Stimulated activated naive CD8-positive, alpha-beta T cell treated with anti-CD3 and anti-CD28 coated beads, Interleukin-15, Interleukin-2, amounts not matched to agents 100 ng/mL and 50 ng/mL, for 24 hours (primary cell): ENCODE measurements around the gene P2RY14.

Experiments used
- H3K27ac Mint-ChIP-seq: one replicate; pipeline ENCODE4 v1.8.0; 2021; ENCODE audit warnings: mild to moderate bottlenecking, mixed read lengths
- H3K27me3 Mint-ChIP-seq: one replicate; pipeline ENCODE4 v1.8.0; 2021; ENCODE audit warnings: mixed read lengths
- H3K36me3 Mint-ChIP-seq: one replicate; pipeline ENCODE4 v1.8.0; 2021; ENCODE audit warnings: low read depth, mixed read lengths
- H3K4me1 Mint-ChIP-seq: one replicate; pipeline ENCODE4 v1.8.0; 2021; ENCODE audit warnings: low read depth, mixed read lengths
- H3K4me3 Mint-ChIP-seq: one replicate; pipeline ENCODE4 v1.8.0; 2021; ENCODE audit warnings: mild to moderate bottlenecking, mixed read lengths
- H3K9me3 Mint-ChIP-seq: one replicate; pipeline ENCODE4 v1.8.0; 2021; ENCODE audit warnings: mixed read lengths

P2RY14 gene

GRCh38 chr3:151307583-151308488 is 29.5 kb upstream of the P2RY14 start:
- no peaks in the 10 kb centered on the region for H3K27me3 Mint-ChIP-seq
- peaks cover 64% of the 10 kb centered on the region for H3K4me1 Mint-ChIP-seq
- no peak overlapping the region for H3K4me3 Mint-ChIP-seq
- peak overlapping the region; percentile 79 for H3K27ac Mint-ChIP-seq
- no peaks in the 10 kb centered on the region for H3K9me3 Mint-ChIP-seq
- no peaks in the 10 kb centered on the region for H3K36me3 Mint-ChIP-seq

- Mint-ChIP-seq H3K36me3 (no peaks in the 10 kb centered on the region), H3K4me3 (no peak overlapping the region), H3K27me3 (no peaks in the 10 kb centered on the region), H3K27ac (peak overlapping the region; percentile 79), H3K4me1 (peaks cover 70% of the 10 kb centered on the region), H3K9me3 (no peaks in the 10 kb centered on the region)
Measured at GRCh38 chr3:151307131-151307530, 28.8 kb upstream of the P2RY14 start.

GRCh38 chr3:151306168-151306810 is 27.9 kb upstream of the P2RY14 start:
- H3K9me3 Mint-ChIP-seq, result no peaks in the 10 kb centered on the region
- H3K27me3 Mint-ChIP-seq, result no peaks in the 10 kb centered on the region
- peaks cover 78% of the 10 kb centered on the region for H3K4me1 Mint-ChIP-seq
- peak overlapping the region; percentile 79 for H3K27ac Mint-ChIP-seq
- H3K4me3 Mint-ChIP-seq, result peak overlapping the region; percentile 40
- H3K36me3 Mint-ChIP-seq, result no peaks in the 10 kb centered on the region

GRCh38 chr3:151305775-151306151 is 27.4 kb upstream of the P2RY14 start:
- Mint-ChIP-seq H3K27ac (peak overlapping the region; percentile 79), H3K4me1 (peaks cover 80% of the 10 kb centered on the region), H3K36me3 (no peaks in the 10 kb centered on the region), H3K9me3 (no peaks in the 10 kb centered on the region), H3K27me3 (peaks cover 2% of the 10 kb centered on the region), H3K4me3 (peak overlapping the region; percentile 40)

GRCh38 chr3:151305060-151305774 is 26.9 kb upstream of the P2RY14 start:
- no peaks in the 10 kb centered on the region for H3K36me3 Mint-ChIP-seq
- no peaks in the 10 kb centered on the region for H3K9me3 Mint-ChIP-seq
- peaks cover 80% of the 10 kb centered on the region for H3K4me1 Mint-ChIP-seq
- peak overlapping the region; percentile 40 for H3K4me3 Mint-ChIP-seq
- peak overlapping the region; percentile 79 for H3K27ac Mint-ChIP-seq
- H3K27me3 Mint-ChIP-seq, result peaks cover 5% of the 10 kb centered on the region

GRCh38 chr3:151303751-151304150 is 25.4 kb upstream of the P2RY14 start:
- no peaks in the 10 kb centered on the region for H3K36me3 Mint-ChIP-seq
- peaks cover 14% of the 10 kb centered on the region for H3K27me3 Mint-ChIP-seq
- peak overlapping the region; percentile 39 for H3K4me3 Mint-ChIP-seq
- peak overlapping the region; percentile 78 for H3K27ac Mint-ChIP-seq
- no peaks in the 10 kb centered on the region for H3K9me3 Mint-ChIP-seq
- peaks cover 72% of the 10 kb centered on the region for H3K4me1 Mint-ChIP-seq

GRCh38 chr3:151301787-151302186 is 23.4 kb upstream of the P2RY14 start:
- Mint-ChIP-seq H3K9me3 (no peaks in the 10 kb centered on the region), H3K4me3 (no peak overlapping the region), H3K27me3 (peaks cover 19% of the 10 kb centered on the region), H3K4me1 (peaks cover 54% of the 10 kb centered on the region), H3K36me3 (no peaks in the 10 kb centered on the region), H3K27ac (peak overlapping the region; percentile 16)

GRCh38 chr3:151300539-151300938 is 22.2 kb upstream of the P2RY14 start:
- no peak overlapping the region for H3K4me3 Mint-ChIP-seq
- H3K36me3 Mint-ChIP-seq, result no peaks in the 10 kb centered on the region
- no peak overlapping the region for H3K27ac Mint-ChIP-seq
- H3K27me3 Mint-ChIP-seq, result peaks cover 19% of the 10 kb centered on the region
- H3K9me3 Mint-ChIP-seq, result no peaks in the 10 kb centered on the region
- peaks cover 42% of the 10 kb centered on the region for H3K4me1 Mint-ChIP-seq

GRCh38 chr3:151299006-151299405 is 20.7 kb upstream of the P2RY14 start:
- Mint-ChIP-seq H3K4me3 (no peak overlapping the region), H3K9me3 (no peaks in the 10 kb centered on the region), H3K36me3 (no peaks in the 10 kb centered on the region), H3K27me3 (peaks cover 19% of the 10 kb centered on the region), H3K27ac (no peak overlapping the region), H3K4me1 (peaks cover 27% of the 10 kb centered on the region)

- peaks cover 19% of the 10 kb centered on the region for H3K27me3 Mint-ChIP-seq
- peaks cover 12% of the 10 kb centered on the region for H3K4me1 Mint-ChIP-seq
- no peak overlapping the region for H3K4me3 Mint-ChIP-seq
- H3K36me3 Mint-ChIP-seq, result no peaks in the 10 kb centered on the region
- H3K9me3 Mint-ChIP-seq, result no peaks in the 10 kb centered on the region
- H3K27ac Mint-ChIP-seq, result no peak overlapping the region
Measured at GRCh38 chr3:151297429-151297828, 19.1 kb upstream of the P2RY14 start.

- Mint-ChIP-seq H3K4me3 (no peak overlapping the region), H3K27me3 (peaks cover 19% of the 10 kb centered on the region), H3K4me1 (peaks cover 1% of the 10 kb centered on the region), H3K27ac (no peak overlapping the region), H3K9me3 (no peaks in the 10 kb centered on the region), H3K36me3 (no peaks in the 10 kb centered on the region)
Measured at GRCh38 chr3:151296226-151296625, 17.9 kb upstream of the P2RY14 start.

- no peaks in the 10 kb centered on the region for H3K36me3 Mint-ChIP-seq
- H3K9me3 Mint-ChIP-seq, result no peaks in the 10 kb centered on the region
- H3K4me3 Mint-ChIP-seq, result no peak overlapping the region
- H3K27ac Mint-ChIP-seq, result no peak overlapping the region
- no peaks in the 10 kb centered on the region for H3K4me1 Mint-ChIP-seq
- peaks cover under 1% of the 10 kb centered on the region for H3K27me3 Mint-ChIP-seq
Measured at GRCh38 chr3:151293127-151293526, 14.8 kb upstream of the P2RY14 start.

GRCh38 chr3:151290673-151291072 is 12.3 kb upstream of the P2RY14 start:
- Mint-ChIP-seq H3K27ac (no peak overlapping the region), H3K4me3 (no peak overlapping the region), H3K36me3 (no peaks in the 10 kb centered on the region), H3K9me3 (no peaks in the 10 kb centered on the region), H3K27me3 (no peaks in the 10 kb centered on the region), H3K4me1 (no peaks in the 10 kb centered on the region)

- H3K36me3 Mint-ChIP-seq, result no peaks in the 10 kb centered on the region
- no peaks in the 10 kb centered on the region for H3K9me3 Mint-ChIP-seq
- H3K4me3 Mint-ChIP-seq, result no peak overlapping the region
- H3K27ac Mint-ChIP-seq, result no peak overlapping the region
- no peaks in the 10 kb centered on the region for H3K27me3 Mint-ChIP-seq
- H3K4me1 Mint-ChIP-seq, result peaks cover 1% of the 10 kb centered on the region
Measured at GRCh38 chr3:151289445-151289844, 11.1 kb upstream of the P2RY14 start.

GRCh38 chr3:151285940-151286339 is 7.6 kb upstream of the P2RY14 start:
- no peaks in the 10 kb centered on the region for H3K36me3 Mint-ChIP-seq
- no peak overlapping the region for H3K27ac Mint-ChIP-seq
- no peaks in the 10 kb centered on the region for H3K27me3 Mint-ChIP-seq
- H3K4me3 Mint-ChIP-seq, result no peak overlapping the region
- H3K4me1 Mint-ChIP-seq, result peaks cover 20% of the 10 kb centered on the region
- H3K9me3 Mint-ChIP-seq, result no peaks in the 10 kb centered on the region
